ENCODE results near the gene HDHD5.

The HDHD5 gene

DNA sequence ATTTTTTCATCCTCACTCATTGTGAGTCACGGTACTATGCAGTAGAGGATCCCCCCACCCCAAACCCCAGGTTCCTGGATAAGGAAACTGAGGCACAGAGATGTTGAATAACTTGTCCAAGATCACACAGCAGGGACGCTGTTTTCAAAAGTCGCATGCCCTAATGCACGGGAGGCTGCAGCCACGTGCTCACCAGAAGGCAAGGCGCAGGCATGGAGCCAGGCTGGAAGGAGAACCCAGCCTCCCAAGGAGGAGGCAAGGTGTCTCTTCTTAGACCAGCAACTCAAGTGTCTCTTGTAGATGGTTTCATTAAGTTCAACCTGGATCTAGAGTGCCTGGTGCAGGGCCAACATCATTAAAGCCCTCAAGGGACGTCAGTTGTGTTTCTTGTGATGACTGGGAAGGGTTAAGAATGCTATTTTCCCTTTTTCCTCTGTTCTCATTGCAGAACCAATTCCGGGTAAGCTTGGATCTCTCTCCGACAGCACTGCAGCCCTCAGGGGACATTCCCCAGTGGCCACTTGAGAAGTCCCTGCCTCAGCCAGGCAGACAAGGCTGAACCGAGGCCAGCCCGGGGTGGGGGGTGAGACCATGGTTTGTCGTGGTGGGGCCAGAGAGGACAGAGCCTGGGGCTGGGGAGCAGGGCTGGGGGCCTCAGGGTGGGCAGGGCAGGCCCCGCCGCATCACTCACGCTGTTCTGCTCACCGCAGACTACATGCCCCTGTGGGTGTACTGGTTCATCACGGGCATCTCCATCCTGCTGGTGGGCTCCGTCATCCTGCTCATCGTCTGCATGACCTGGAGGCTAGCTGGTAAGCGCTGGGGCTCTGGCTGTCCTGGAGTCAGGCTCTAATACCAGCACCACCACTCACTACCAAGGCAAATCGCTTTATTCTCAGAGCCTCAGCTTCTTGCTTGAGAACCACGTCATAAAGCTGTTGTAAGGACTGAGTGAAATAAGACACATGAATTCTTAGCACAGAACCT lies 53.6 kb downstream of the HDHD5 start:
- no peak for DNase-seq (ENCODE audit: low read depth)

DNA sequence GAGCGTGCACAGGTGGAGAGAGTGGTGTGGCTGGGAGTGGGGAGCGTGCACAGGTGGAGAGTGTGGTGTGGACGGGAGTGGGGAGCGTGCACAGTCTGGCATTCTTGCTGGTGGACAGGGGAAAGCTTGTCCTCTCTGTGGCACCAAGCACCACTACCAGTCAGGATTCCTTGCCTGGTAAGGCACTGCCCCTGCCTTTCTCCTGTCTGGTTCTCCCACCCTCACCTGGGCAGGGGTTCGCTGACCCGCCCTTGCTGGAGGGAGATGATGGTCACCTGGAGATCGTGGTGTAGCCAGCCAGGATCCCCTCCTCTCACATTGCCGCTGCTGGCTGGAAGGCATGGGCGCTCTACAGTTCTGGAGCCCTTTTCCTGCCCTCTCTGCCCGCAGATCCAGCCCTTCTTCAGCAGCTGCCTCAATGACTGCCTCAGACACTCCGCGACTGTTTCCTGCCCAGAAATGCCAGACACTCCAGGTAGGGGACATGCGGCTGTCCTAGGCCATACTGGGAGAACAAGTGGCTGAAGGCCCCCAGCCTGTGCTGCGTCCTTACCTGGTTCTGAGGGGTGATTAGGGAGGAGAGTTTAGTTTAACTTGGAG lies 54.6 kb downstream of the HDHD5 start:
- no peak for DNase-seq (ENCODE audit: low read depth)

DNA sequence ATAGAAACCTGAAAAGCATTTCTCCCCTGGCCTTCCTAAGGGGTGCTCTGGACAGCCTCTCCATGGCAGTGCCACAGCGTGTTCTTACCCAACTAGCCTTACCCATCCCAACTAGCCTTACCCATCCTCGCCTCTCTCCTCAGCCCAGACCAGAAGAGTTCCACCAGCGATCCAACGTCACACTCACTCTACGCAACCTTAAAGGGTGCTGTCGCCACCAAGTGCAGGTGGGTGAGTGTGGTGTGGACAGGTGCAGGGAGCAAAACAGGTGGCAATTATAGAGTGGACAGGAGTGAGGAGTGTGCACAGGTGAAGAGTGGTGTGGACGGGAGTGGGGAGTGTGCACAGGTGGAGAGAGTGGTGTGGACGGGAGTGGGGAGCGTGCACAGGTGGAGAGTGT lies 55.7 kb downstream of the HDHD5 start:
- DNase-seq (ENCODE audit: low read depth) = no peak

DNA sequence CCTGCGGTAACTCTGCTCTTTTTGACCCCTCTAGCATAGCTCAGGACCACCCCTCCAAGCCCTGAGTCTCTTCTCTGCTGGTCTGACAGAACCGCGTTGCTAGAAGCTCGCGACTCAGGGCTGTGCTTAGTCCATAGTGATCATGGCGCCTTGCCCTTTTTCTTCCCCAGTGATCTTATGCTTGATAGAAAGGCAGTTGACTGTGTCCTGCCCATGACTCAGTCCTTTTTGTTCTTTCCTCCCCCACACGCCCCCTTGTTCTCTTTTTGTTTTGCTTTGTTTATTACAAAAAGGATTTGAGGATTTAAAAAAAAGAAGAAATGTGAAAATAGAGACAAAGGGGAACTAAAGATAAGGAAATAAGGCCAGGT lies 56.8 kb downstream of the HDHD5 start:
- DNase-seq (ENCODE audit: low read depth) = no peak

DNA sequence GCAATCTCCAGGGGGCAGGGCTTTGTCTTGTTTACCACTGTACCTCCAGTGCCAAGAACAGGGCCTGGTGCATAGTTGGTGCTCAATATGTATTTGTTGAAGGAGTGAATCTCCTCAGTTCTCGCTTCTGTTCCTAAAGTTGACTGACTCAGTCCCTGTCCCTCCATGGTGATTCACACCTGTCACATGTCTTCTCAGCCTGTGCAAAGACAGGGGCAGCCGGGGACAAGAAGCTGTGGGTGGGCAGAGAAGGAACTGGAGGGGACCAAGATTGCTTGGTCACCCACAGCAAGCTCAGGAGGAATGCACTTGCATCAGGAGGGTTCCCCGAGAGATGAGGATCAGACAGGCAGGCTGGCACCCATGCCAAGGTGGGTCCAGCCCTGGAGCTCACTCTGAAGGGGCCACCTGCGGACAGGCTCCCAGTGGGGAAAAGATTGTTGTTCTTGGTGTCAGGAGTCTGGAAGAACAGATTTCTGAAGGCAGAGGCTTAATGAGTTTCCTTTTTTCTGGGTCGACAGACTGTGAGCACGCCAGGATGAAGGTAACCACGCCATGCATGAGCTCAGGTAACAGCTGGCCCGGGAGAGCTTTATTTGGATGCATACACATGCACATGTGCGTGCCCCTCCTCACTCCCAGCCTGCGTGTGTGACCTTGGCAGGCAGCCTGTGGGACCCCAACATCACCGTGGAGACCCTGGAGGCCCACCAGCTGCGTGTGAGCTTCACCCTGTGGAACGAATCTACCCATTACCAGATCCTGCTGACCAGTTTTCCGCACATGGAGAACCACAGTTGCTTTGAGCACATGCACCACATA lies 57.4 kb downstream of the HDHD5 start:
- no peak for DNase-seq (ENCODE audit: low read depth)

DNA sequence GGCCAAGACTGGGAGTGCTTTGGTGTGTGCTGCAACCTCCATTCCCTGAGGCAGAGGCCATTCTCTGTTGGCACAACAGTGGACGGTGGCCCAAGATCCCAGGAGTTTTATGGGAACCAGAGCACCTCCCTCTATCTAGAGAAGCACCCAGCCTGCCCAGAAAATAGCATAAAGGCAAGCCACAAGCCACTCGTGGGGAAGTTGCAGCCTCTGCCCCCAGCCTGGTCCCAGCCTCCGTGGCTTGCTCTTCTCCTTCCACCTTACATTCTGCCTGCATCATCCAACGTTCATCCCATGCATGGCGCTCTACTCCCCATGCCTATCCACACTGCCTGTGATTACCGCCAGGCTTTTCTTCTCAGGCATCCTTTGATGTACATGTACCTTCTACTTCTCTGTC lies 58.5 kb downstream of the HDHD5 start:
- DNase-seq (ENCODE audit: low read depth) = no peak

DNA sequence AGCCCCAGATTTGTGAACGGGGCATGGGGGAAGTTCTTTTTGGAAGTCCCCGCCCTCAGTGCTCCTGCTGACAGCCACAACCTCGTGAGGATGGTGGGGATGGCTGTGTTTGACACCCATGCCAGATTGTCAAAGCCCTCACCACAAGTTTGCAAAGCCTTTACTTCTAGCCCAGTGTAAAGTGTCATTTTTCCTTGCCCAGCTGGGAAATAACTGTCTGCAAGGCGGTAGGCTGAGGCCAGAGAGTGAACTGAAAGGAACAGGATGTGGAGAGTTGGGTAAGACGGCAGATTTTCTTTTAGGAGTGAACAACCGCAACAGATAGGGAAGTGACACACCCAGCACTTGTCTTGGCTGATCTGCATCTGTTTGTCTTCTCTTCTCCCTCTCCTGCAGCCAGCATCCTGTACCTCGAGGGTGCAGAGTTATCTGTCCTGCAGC lies 60.7 kb downstream of the HDHD5 start:
- no peak for DNase-seq (ENCODE audit: low read depth)

DNA sequence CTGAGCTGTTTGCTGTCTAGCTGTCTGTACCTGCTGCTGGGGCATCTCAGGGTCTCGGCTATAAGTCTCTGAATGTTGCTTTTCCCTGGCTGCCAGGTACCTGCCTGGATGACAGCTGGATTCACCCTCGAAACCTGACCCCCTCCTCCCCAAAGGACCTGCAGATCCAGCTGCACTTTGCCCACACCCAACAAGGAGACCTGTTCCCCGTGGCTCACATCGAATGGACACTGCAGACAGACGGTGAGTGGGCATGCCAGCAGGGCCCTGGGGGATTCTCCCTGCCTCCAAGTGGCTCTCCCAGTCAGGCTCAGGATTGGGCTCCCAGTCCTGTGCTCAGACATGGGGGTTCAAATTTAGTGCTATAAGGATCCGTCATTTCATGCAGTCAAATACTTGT lies 61.4 kb downstream of the HDHD5 start:
- no peak for DNase-seq (ENCODE audit: low read depth)

DNA sequence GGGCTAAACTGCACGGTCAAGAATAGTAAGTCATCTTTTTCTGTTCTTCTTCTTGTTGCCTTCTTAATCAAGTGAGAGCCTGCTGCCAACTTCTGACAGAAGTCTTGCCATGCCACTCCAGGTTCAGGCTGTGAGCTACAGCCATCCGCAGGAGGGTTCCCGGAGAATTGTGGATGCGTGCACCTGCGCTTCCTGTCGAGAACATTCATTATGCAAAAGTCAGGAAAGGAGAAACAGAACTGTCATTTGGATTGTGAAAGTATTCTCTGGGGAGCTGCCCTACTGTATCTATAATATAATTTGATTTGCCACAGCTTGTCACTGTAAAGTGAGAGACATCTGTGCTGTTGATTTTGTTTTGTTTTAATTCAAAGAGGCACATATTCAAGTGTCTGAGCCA lies 62.0 kb downstream of the HDHD5 start:
- DNase-seq (ENCODE audit: low read depth) = no peak

DNA sequence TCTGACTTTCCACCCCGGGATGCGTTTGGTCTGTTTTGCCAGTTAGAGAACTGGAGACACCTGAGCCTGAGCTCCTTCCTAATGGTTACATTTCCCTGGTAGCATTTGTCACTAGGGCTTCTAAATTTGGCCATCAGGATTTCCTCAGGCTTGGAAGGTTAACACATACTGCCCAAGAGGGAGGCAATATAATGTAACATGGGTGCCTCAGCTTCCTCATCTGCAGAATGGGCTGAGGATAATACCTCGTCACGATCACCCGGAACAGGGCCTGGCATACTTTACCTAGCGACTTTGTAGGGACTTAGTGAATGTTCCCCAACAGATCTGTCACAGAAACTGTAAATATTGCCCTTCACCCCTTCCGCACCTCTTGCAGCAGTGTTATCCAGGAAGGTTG lies 63.0 kb downstream of the HDHD5 start:
- no peak for DNase-seq (ENCODE audit: low read depth)

DNA sequence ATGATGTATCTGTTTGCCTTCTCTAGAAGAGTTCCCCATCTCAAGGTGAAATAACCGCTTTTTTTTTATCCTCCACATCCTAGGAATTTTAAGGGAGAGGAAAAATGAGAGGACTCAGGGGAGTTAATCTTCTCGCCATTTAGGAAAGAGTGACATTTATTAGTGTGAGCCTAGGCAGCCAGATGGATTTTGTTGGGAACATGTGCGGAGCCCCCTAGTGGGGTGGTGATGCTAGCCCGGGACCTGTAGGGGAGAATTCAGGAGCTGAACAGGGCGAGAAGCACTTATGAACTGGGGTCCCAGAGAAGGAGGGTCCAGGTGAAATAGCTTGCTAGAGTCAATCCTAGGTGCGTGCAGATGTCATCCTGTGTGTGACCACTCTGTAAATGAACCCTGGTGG lies 63.5 kb downstream of the HDHD5 start:
- no peak for DNase-seq (ENCODE audit: low read depth)

DNA sequence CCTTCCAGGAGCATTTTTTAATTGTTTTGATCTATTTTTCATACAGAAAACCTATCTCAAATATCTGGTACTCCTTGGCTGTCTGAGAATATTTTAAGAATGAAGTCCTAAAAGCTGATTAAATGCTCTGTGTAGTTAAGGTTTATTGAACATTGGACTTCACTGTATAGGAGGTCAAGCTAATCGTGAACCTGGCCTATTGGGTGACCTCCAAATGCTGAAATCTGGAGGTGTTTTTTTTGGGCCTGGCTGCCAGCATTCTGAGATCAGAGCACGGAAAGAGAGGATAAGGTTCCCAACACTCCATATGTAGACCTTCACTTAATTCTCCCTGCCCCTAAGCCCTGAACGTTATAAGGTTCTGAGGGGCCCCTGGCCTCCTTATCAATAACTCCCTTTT lies 66.0 kb downstream of the HDHD5 start:
- no peak for DNase-seq (ENCODE audit: low read depth)

DNA sequence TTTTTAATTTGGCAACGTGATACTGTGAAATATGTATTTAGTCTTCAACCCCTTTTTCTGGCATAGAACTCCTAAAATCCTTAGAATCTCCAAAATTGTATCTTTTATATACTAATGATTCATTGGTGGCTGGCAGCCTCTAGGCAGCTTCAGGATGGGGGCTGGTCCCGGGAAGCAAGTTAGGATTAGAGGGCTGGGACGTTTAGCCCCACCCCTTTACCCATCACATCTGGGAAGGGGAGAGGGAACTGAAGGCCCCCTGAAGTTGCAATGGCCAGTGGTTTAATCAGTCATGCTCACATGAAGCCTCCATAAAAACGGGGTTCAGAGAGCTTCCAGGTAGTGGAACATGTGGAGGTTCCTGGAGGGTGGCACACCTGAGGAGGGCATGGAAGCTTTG lies 67.2 kb downstream of the HDHD5 start:
- DNase-seq (ENCODE audit: low read depth) = no peak

DNA sequence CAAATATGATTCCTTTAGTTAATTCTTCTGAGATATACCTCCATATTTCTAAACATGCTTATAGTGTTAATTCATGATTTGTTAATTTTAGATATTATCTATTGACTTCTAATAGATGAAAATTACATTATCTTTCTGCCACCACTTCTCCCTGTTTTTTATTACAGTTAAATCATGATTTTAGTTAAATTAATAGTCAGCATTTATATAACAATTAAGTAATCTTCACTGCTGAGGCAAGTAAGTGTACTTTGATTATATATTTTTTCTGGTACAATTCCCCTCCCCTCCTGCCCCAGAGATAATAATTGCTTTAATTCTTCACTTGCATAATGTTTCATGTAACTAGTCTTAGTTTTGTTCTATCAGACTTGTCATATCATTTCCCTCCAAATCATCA lies 68.5 kb downstream of the HDHD5 start:
- no peak for DNase-seq (ENCODE audit: low read depth)
